GM12892 (cell line): ENCODE data around the gene ALK.

Source experiments
- POLR2A ChIP-seq: IDR thresholded peaks from 2 replicates; pipeline ENCODE4 v1.6.1; 2011; ENCODE audit warnings: low read depth, low read length, control low read depth
- POLR2AphosphoS5 ChIP-seq: IDR thresholded peaks from 2 replicates; pipeline ENCODE4 v1.6.1; 2011; ENCODE audit warnings: low read depth, low read length, control low read depth
- TAF1 ChIP-seq: IDR thresholded peaks from 2 replicates; pipeline ENCODE4 v1.6.1; 2011; ENCODE audit warnings: low read depth, mild to moderate bottlenecking, control low read depth, low read length, borderline replicate concordance

- TF ChIP-seq POLR2A (no peak), POLR2AphosphoS5 (no peak), TAF1 (no peak)
Measured at GRCh38 chr2:29742656-29743055, 178.7 kb downstream of the ALK start.
